DMS153 (cell line): ENCODE results near the gene OR6X1.
"Not testable (repeated sequence)": the region's sequence is repeated elsewhere in the genome, so short reads cannot be mapped to it uniquely, and the experiment has no call there.

Experiments used
- DNase-seq: peaks from one replicate; lab custom pipeline; 2025; lab: John Stamatoyannopoulos, UW

Gene OR6X1

GRCh38 chr11:123753110-123753509 lies 1.2 kb downstream of the OR6X1 start:
- DNase-seq: no peak

DNA sequence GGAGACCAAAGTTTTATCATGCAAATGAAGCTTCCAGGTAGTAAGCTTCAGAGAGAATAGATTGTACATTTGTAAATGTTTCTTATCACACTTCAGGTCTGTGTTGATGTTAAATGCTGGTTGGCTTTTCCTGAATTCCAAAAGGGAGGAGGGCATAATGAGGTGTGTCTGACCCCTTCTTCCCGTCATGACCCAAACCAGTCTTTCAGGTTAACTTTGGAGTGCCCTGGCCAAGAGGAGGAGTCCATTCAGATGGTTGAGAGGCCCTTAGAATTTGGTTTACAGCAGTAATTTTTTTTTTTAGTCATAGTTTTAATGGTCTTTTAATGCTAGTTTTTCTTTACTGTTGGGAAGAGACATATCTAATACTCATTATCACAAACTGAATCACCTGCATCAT lies 2.5 kb downstream of the OR6X1 start:
- no peak for DNase-seq

DNA sequence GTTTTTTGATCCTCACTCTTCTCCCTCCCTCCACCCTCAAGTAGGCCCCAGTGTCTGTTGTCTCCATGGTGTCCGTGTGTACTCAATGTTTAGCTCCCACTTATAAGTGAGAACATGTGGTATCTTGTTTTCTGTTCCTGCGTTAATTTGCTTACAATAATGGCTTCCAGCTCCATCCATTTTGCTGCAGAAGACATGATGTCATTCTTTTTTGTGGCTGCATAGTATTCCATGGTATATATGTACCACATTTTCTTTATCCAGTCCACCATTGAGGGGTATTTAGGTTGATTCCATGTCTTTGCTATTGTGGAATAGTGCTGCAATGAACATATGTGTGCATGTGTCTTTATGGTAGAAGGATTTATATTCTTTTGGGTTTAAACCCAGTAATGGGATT lies 6.0 kb downstream of the OR6X1 start:
- DNase-seq: not testable (repeated sequence)

- DNase-seq: no peak
Measured at GRCh38 chr11:123745764-123746451, 8.4 kb downstream of the OR6X1 start.

- no peak for DNase-seq
Measured at GRCh38 chr11:123742724-123743120, 11.6 kb downstream of the OR6X1 start.

DNA sequence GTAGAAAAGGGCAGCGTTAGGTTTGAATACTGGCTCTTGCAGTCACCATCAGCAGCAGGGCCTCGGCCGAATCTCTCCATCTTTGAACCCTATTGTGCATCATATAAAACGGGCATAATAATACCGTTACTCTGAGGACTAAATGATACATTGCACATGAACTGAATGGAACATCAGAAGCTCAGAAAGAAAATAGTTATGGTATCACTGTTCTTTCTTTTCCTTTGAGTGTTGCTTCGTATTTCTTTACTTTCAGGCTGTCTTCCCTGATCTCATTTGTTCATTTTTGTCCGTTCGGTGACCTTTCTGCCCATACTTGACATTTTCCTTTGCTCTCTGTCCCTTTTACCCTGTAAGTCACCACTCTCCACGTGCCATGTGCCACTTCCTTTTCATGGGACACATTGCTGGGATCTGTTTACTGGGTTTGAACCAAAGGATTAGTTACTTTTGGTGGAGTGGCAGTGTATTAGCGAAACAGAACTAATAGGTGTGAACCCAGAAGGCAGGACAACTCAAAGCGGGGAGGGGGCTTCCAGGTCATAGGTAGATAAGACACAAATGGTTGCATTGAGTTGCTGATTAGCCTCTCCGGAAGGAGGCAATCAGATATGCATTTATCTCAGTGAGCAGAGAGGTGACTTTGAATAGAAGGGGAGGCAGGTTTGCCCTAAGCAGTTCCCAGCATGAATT lies 12.1 kb downstream of the OR6X1 start:
- DNase-seq: no peak

- peak; percentile 68 for DNase-seq
Measured at GRCh38 chr11:123741159-123742030, 12.9 kb downstream of the OR6X1 start, which contains the start of gene ZNF202. Gene ZNF202, minus strand, starts transcription at chr11:123741660. Its CDS starts 10,772 bp downstream, at chr11:123730888.

- DNase-seq: no peak
Measured at GRCh38 chr11:123740787-123741158, 13.5 kb downstream of the OR6X1 start.

DNA sequence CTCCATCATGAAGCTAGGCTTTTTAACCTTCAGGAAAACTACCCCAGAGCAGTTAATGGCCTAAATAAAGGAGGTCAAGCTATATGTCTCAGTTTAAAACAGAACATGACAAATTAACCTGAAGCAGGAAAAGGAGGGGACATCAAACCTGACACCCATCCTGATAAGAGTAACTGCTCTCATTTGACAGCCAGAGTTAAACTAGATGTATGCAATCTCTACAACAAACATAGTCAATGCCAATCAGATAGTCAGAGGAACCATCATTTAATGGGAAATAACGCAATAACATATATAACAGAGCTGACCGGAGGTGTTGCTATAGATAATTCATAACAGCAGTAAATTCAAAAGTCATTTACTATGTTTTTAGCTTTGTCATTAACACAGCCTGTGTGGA lies 15.9 kb downstream of the OR6X1 start:
- no peak for DNase-seq

GRCh38 chr11:123736769-123737168 lies 17.5 kb downstream of the OR6X1 start:
- no peak for DNase-seq

GRCh38 chr11:123729602-123730001 lies 24.7 kb downstream of the OR6X1 start:
- DNase-seq: no peak

DNA sequence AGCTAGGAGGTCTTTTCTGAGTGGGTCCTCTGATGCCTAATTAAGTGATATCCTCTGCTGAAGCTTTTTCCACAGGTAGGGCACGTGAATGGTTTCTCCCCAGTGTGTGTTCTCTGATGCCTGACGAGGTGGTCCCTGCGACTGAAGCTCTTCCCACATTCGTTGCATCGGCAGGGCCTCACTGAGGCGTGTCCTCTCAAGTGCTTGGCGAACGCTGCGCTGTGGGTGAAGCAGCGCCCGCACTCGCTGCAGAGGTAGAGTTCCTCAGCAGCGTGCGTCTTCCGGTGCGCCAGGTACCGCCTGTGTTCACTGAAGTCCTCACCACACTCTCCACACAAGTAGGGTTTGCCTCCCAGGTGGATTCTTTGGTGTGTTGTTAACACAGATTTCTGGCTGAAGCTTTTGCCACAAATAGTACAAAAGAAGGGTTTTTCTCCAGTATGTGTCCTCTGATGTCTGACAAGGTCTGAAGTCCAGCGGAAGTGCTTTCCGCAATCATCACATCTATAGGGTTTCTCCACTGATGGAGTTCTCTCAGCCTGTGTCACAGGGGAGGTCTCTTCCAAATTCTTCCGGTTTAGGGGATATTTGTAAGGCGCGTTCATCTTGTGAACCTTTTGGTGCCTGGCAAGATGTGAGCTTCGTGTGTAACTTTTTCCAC lies 28.2 kb downstream of the OR6X1 start:
- DNase-seq: no peak

- no peak for DNase-seq
Measured at GRCh38 chr11:123719452-123719851, 34.9 kb downstream of the OR6X1 start.

GRCh38 chr11:123718469-123718868 lies 35.8 kb downstream of the OR6X1 start:
- DNase-seq: no peak

DNA sequence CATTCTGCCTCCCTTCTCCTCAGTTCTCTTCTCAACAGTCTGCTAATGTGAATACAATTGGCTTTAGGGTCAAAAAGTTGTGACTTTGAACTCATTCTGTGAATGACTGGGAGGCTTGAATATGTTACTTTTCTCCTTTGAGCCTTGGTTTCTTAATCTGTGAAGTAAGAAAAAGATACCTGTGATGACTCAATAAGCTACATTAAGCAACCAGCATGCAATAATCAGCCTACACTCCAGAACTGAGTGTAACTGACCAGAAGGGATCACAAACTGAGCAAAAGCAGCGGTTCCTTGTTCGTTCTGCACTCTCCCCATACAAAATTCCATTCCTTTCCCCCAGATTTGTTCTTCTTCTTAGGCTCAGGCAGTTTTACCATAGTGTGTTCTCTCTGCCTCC lies 36.3 kb downstream of the OR6X1 start:
- no peak for DNase-seq

- DNase-seq: not testable (repeated sequence)
Measured at GRCh38 chr11:123712627-123713026, 41.7 kb downstream of the OR6X1 start.

GRCh38 chr11:123707606-123708205 lies 46.6 kb downstream of the OR6X1 start:
- peak; percentile 35 for DNase-seq

DNA sequence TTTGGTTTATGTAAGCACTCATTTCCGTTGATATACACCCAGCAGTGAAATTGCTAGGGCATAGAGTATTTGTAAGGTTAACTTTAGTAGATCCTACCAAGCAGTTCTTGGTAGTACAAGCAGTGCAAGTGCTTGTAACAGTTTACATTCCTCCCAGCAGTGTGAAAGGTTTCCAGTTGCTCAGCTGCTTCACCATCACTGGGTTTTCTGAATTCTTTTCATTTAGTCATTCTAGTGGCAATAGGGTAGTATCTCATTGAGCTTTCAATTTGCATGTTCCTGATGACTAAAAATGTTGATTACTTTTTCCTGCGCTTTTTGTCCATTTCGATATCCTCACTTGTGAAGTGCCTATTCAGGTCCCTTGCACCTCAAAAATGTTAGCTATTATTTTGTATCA lies 47.1 kb downstream of the OR6X1 start:
- DNase-seq: no peak

GRCh38 chr11:123704341-123704740 lies 50.0 kb downstream of the OR6X1 start:
- DNase-seq: no peak
